ENCODE results near the gene RGL1. TPM values are rescaled to one million over a fixed set of nuclear protein-coding genes. Genes with fewer than 3 reads are reported as not detected.

Gene RGL1
- total and polyA plus RNA-seq, 2 donors (not counting 3 experiments of a cell fraction or from before 2014, with no cell fraction given): 19.8 to 35.3 TPM

DNA sequence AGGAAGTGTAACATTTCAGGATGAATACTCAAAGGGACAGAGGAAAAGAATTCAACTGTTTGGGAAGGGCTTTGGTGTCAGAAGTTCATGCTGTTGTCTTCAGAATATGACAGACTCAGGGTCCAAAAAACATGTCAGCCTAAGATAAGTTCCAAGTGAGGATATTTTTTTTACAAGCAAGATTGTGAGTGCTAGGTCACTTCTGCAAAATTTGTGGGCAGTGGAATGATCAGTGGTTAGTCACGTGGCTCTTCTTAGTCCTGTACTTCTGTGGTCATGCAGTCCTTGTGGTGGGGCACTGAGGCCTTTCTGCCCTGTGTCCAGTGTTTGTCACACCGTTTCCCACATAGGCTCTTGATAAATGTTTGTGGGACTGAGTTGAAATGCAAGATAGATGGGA is 5.2 kb downstream of the RGL1 start:
- no peak overlapping the region for H2AFZ ChIP-seq (ENCODE audit: low read depth, low read length)
- H4K20me1 ChIP-seq (replicated peaks; ENCODE audit: control insufficient read depth, extremely low read depth, insufficient read depth, low read length): no peaks in the 10 kb centered on the region
- H3K4me3 ChIP-seq (replicated peaks in 1 of 3; ENCODE audit: insufficient read depth in 1 of 3, low read depth in 1 of 3, low read length in 3 of 3): no peak overlapping the region
- peaks cover 51% of the 10 kb centered on the region for H3K79me2 ChIP-seq (ENCODE audit: control insufficient read depth, insufficient read depth, low read length)
- no peak overlapping the region for H3K27ac ChIP-seq (ENCODE audit: insufficient read depth, low read depth, low read length)
- BruUV-seq (replicated peaks): no TSS peak
- peaks cover 28% of the 10 kb centered on the region for H3K4me1 ChIP-seq (ENCODE audit: control insufficient read depth, extremely low read depth, insufficient read depth, low read length)
- FAIRE-seq (no peak), DNase-seq (ENCODE audit: low read depth, low spot score) (no peak)
- ChIA-PET CTCF (no interaction called here), POLR2A (no interaction called here)
- intact Hi-C loops (cut with micrococcal nuclease): no loop called here
- no peak overlapping the region for H3K9ac ChIP-seq (replicated peaks; ENCODE audit: extremely low read depth, insufficient read depth, low read length)
- TF ChIP-seq POLR2AphosphoS5 (IDR thresholded peaks at IDR 0.05; ENCODE audit: insufficient read depth, low read depth, low read length): no peak
- TF ChIP-seq FOS (IDR thresholded peaks at IDR 0.05; ENCODE audit: borderline replicate concordance, insufficient read depth, low read length): no peak
- TF ChIP-seq JUN (IDR thresholded peaks at IDR 0.05; ENCODE audit: borderline replicate concordance, insufficient read depth, insufficient read length, low read depth): no peak
- TF ChIP-seq, protein P1, sequence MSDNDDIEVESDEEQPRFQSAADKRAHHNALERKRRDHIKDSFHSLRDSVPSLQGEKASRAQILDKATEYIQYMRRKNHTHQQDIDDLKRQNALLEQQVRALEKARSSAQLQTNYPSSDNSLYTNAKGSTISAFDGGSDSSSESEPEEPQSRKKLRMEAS (IDR thresholded peaks at IDR 0.05; ENCODE audit: insufficient read depth, insufficient read length): no peak
- no peak for TF ChIP-seq POLR2A (IDR thresholded peaks at IDR 0.05; ENCODE audit: low read depth, low read length)
- TF ChIP-seq MYC (IDR thresholded peaks at IDR 0.05; ENCODE audit: low read depth, low read length): no peak
- no peak for TF ChIP-seq GATA2 (IDR thresholded peaks at IDR 0.05; ENCODE audit: insufficient read depth, insufficient read length, low read depth, low read length)
- peaks cover 0 to 5% of the 10 kb centered on the region in 2 experiments for H3K36me3 ChIP-seq (ENCODE audit: control insufficient read depth in 2 of 2, extremely low read depth in 1 of 2, insufficient read depth in 2 of 2, low read length in 2 of 2)
- H3K27me3 ChIP-seq (ENCODE audit: control insufficient read depth in 2 of 2, insufficient read depth in 2 of 2, low read length in 2 of 2): no peaks in the 10 kb centered on the region
- H3K4me2 ChIP-seq (ENCODE audit: insufficient read depth, low read length): no peak overlapping the region
- no peaks in the 10 kb centered on the region for H3K9me1 ChIP-seq (replicated peaks; ENCODE audit: control insufficient read depth, extremely low read depth, insufficient read depth, low read length)
- dilution Hi-C loops (cut with MboI; ENCODE audit: extremely low pct_ligation_motif_present, low sequenced_read_pairs): no loop called here
- H3K9me3 ChIP-seq (replicated peaks; ENCODE audit: control insufficient read depth, insufficient read depth, low read length): no peaks in the 10 kb centered on the region

DNA sequence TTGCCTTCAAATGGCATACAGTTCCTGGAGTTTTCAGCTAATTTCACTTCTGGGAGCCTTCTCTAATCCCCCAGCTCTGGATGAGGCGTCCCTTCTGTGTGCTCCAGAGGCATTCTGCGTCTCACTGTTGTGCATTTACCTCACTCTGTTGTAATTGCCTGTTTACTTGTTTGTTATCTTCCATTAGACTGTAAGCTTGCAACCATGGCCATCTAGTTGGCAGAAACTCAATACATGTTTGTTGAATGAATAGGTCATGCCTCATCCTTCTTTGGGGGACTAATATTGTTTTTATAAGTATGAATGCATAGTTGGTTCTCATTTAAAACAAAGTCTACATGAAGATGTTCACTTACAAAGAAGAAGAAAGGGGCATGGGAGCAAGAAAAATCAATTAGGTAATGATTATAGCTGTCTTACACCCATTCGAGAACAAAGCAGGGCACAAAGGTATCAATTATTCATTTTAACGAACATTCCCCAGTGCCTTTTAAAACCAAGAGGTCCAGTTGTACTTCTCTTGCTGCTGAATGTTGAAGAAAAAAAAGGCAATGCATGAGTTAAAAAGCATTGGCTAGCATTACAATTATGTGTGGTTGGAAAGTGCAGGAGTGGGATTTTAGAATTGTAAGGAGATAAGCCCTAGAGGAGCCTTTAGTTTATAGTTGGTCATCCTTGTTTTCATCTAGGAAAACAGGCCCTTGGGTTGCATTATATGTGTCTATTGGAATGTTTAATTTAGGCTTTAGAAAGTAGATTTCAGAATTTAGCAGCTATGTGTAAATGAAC is 6.0 kb downstream of the RGL1 start:
- Histone ChIP-seq H3K9me3 (replicated peaks; ENCODE audit: control insufficient read depth, insufficient read depth, low read length) (no peaks in the 10 kb centered on the region), H3K9me1 (replicated peaks; ENCODE audit: control insufficient read depth, extremely low read depth, insufficient read depth, low read length) (no peaks in the 10 kb centered on the region), H3K9ac (replicated peaks; ENCODE audit: extremely low read depth, insufficient read depth, low read length) (no peak overlapping the region), H2AFZ (ENCODE audit: low read depth, low read length) (no peak overlapping the region), H3K79me2 (ENCODE audit: control insufficient read depth, insufficient read depth, low read length) (peaks cover 55% of the 10 kb centered on the region), H3K4me2 (ENCODE audit: insufficient read depth, low read length) (no peak overlapping the region), H3K27ac (ENCODE audit: insufficient read depth, low read depth, low read length) (no peak overlapping the region), H3K4me3 (replicated peaks in 1 of 3; ENCODE audit: insufficient read depth in 1 of 3, low read depth in 1 of 3, low read length in 3 of 3) (no peak overlapping the region), H3K4me1 (ENCODE audit: control insufficient read depth, extremely low read depth, insufficient read depth, low read length) (peaks cover 28% of the 10 kb centered on the region), H3K27me3 (ENCODE audit: control insufficient read depth in 2 of 2, insufficient read depth in 2 of 2, low read length in 2 of 2) (no peaks in the 10 kb centered on the region), H4K20me1 (replicated peaks; ENCODE audit: control insufficient read depth, extremely low read depth, insufficient read depth, low read length) (no peaks in the 10 kb centered on the region), H3K36me3 (ENCODE audit: control insufficient read depth in 2 of 2, extremely low read depth in 1 of 2, insufficient read depth in 2 of 2, low read length in 2 of 2) (peaks cover 0 to 5% of the 10 kb centered on the region in 2 experiments)
- CTCF ChIA-PET: interaction anchor here (1.8 kb wide), 1 partner anchor 27 kb away, joined by 3 read pairs; no protein-coding TSS in a partner anchor
- TF ChIP-seq FOS (IDR thresholded peaks at IDR 0.05; ENCODE audit: borderline replicate concordance, insufficient read depth, low read length) (no peak), EZH2 (IDR thresholded peaks at IDR 0.05; ENCODE audit: borderline replicate concordance, low read depth, low read length, severe bottlenecking) (no peak), POLR2A (IDR thresholded peaks at IDR 0.05; ENCODE audit: low read depth, low read length) (no peak), MYC (IDR thresholded peaks at IDR 0.05; ENCODE audit: low read depth, low read length) (no peak), POLR2AphosphoS5 (IDR thresholded peaks at IDR 0.05; ENCODE audit: insufficient read depth, low read depth, low read length) (no peak), JUN (IDR thresholded peaks at IDR 0.05; ENCODE audit: borderline replicate concordance, insufficient read depth, insufficient read length, low read depth) (no peak), GATA2 (IDR thresholded peaks at IDR 0.05; ENCODE audit: insufficient read depth, insufficient read length, low read depth, low read length) (no peak)
- TF ChIP-seq, protein P1 (IDR thresholded peaks at IDR 0.05; ENCODE audit: insufficient read depth, insufficient read length): no peak
- TF ChIP-seq, protein P2, sequence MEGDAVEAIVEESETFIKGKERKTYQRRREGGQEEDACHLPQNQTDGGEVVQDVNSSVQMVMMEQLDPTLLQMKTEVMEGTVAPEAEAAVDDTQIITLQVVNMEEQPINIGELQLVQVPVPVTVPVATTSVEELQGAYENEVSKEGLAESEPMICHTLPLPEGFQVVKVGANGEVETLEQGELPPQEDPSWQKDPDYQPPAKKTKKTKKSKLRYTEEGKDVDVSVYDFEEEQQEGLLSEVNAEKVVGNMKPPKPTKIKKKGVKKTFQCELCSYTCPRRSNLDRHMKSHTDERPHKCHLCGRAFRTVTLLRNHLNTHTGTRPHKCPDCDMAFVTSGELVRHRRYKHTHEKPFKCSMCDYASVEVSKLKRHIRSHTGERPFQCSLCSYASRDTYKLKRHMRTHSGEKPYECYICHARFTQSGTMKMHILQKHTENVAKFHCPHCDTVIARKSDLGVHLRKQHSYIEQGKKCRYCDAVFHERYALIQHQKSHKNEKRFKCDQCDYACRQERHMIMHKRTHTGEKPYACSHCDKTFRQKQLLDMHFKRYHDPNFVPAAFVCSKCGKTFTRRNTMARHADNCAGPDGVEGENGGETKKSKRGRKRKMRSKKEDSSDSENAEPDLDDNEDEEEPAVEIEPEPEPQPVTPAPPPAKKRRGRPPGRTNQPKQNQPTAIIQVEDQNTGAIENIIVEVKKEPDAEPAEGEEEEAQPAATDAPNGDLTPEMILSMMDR (IDR thresholded peaks at IDR 0.05; ENCODE audit: extremely low read depth in 1 of 2, insufficient read depth in 1 of 2, low read depth in 1 of 2, low read length in 2 of 2): no peak
- FAIRE-seq (no peak), DNase-seq (ENCODE audit: low read depth, low spot score) (no peak)
- intact Hi-C loops (cut with micrococcal nuclease): no loop called here
- BruUV-seq (replicated peaks): no TSS peak
- POLR2A ChIA-PET: no interaction called here
- dilution Hi-C loops (cut with MboI; ENCODE audit: extremely low pct_ligation_motif_present, low sequenced_read_pairs): no loop called here

Data from endothelial cell of umbilical vein (primary cell).